Left lung (tissue), 10 donors: Measurements from ENCODE around the gene EGFR. TPM values are rescaled to one million over a fixed set of nuclear protein-coding genes. Genes with fewer than 3 reads are reported as not detected.

Source experiments
- ATAC-seq: fragments of 200-7000 bp; cut with Tn5 transposase; one replicate; pipeline ENCODE4 v1.9.1; 2020; ENCODE audit warnings: moderate library complexity
- DNase-seq, 4 donors: peaks; one replicate each; pipeline ENCODE4 v3.0.0-alpha.2; 2013 to 2020
- H3K27ac ChIP-seq, 2 donors: fragments of 200-600 bp; sonication (generic) in 1 of 2; one replicate each; pipeline versions ENCODE4 v1.5.0 to v1.8.0; 2020 to 2021
- H3K27me3 ChIP-seq, 2 donors: fragments of 200-600 bp; sonication (generic) in 1 of 2; one replicate each; pipeline versions ENCODE4 v1.5.0 to v1.8.0; 2020 to 2021
- H3K36me3 ChIP-seq, 2 donors: fragments of 200-600 bp; sonication (generic) in 1 of 2; one replicate each; pipeline versions ENCODE4 v1.5.0 to v1.8.0; 2020 to 2021
- H3K4me1 ChIP-seq, 2 donors: fragments of 200-600 bp; one replicate each; pipeline ENCODE4 v1.8.0; 2021
- H3K4me3 ChIP-seq, 2 donors: fragments of 200-600 bp; sonication (generic) in 1 of 2; one replicate each; pipeline versions ENCODE4 v1.5.0 to v1.8.0; 2020 to 2021; ENCODE audit warnings: mild to moderate bottlenecking in 1 of 2
- H3K9me3 ChIP-seq, 2 donors: fragments of 200-600 bp; sonication (generic) in 1 of 2; one replicate each; pipeline versions ENCODE4 v1.5.0 to v1.8.0; 2020 to 2021
- intact Hi-C, 2 donors: fragments of 100-400 bp; cut with DNase I; formaldehyde crosslinking; loops; one replicate each; pipeline versions ENCODE4 v1.11.2 to v1.14.2; 2022
- polyA plus RNA-seq, 6 donors: library from polyadenylated mRNA; unstranded; fragments of 120-200 nt; gene quantifications; one replicate each; pipeline ENCODE4 v1.2.1, GENCODE V29; 2013; ENCODE audit not compliant: insufficient read length in 6 of 6
- total RNA-seq, 2 donors: library from RNA; stranded (reverse); fragmentation: NEBNext Ultra II Directional; extraction: Animal tissue kit (Norgen Biotek cat#: 25700); gene quantifications; one replicate each; pipeline ENCODE4 v1.2.1, GENCODE V29; 2021
- TF ChIP-seq, protein P1 (sequence below), 2 donors: fragments of 200-600 bp; sonication (generic) in 1 of 2; IDR thresholded peaks; one replicate each; pipeline versions ENCODE4 v1.5.0 to v1.8.0; 2021; ENCODE audit warnings: antibody characterized with exemption in 2 of 2
- donor health status: DM: no; HTN: yes; CAD: no.
- donor health status: DM: no; HTN: no; CAD: no.

The EGFR gene
- total and polyA plus RNA-seq, 8 donors, result 48.7 to 79.3 (median 54.1) TPM

DNA sequence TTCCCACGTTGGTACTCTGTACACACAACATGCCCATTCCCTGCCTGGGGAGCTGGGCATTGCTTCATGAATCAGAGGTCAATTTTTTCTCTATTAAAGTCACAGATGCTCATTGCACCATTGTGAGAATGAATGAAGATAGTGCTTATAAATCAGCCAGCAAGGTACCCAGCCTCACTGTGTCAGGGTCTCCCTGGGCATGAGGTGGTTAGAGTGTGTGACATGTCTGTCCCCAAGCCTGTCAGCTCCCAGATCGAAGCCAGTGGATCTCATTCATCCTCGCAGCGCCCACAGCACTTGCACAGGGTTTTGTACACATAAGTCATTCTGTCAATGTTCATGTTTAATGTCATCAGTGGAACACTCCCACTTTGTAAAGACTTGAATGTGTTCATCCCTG lies 126.8 kb downstream of the EGFR start:
- ATAC-seq (no peak), DNase-seq (no peak)
- TF ChIP-seq, protein P1, sequence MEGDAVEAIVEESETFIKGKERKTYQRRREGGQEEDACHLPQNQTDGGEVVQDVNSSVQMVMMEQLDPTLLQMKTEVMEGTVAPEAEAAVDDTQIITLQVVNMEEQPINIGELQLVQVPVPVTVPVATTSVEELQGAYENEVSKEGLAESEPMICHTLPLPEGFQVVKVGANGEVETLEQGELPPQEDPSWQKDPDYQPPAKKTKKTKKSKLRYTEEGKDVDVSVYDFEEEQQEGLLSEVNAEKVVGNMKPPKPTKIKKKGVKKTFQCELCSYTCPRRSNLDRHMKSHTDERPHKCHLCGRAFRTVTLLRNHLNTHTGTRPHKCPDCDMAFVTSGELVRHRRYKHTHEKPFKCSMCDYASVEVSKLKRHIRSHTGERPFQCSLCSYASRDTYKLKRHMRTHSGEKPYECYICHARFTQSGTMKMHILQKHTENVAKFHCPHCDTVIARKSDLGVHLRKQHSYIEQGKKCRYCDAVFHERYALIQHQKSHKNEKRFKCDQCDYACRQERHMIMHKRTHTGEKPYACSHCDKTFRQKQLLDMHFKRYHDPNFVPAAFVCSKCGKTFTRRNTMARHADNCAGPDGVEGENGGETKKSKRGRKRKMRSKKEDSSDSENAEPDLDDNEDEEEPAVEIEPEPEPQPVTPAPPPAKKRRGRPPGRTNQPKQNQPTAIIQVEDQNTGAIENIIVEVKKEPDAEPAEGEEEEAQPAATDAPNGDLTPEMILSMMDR (IDR thresholded peaks at IDR 0.05), result no peak
- peaks cover 0 to 29% of the 10 kb centered on the region in 2 donors for H3K36me3 ChIP-seq
- no peaks in the 10 kb centered on the region for H3K27me3 ChIP-seq
- H3K9me3 ChIP-seq, result no peaks in the 10 kb centered on the region
- no peak overlapping the region for H3K27ac ChIP-seq
- H3K4me1 ChIP-seq, result peaks cover 0 to 2% of the 10 kb centered on the region in 2 donors
- H3K4me3 ChIP-seq, result no peak overlapping the region
- intact Hi-C loops, result no loop called here

DNA sequence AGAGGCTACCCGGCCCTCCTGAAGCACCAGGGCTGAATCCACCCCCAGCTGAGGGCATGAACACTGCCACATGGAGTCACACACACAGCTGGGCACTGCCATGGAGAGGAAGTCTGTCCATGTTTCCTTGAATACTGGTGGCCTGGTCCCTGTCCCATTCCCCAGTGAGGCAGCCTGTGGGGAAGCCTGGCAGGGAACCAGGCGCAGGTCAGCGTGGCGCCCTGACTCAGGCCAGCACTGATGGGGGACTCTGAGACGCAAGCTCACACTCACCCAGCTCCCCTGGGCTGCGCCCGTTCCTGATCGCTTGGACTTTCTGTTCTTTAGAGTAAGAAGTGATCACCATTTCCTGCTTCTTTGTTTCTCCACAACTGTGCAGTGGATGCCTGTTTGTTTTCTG lies 128.3 kb downstream of the EGFR start:
- TF ChIP-seq, protein P1 (IDR thresholded peaks at IDR 0.05), result no peak
- H3K36me3 ChIP-seq, result peaks cover 0 to 42% of the 10 kb centered on the region in 2 donors
- ATAC-seq (no peak), DNase-seq (no peak)
- no peak overlapping the region for H3K4me3 ChIP-seq
- no peaks in the 10 kb centered on the region for H3K9me3 ChIP-seq
- intact Hi-C loops, result no loop called here
- H3K27me3 ChIP-seq, result no peaks in the 10 kb centered on the region
- H3K4me1 ChIP-seq, result peaks cover 0 to 2% of the 10 kb centered on the region in 2 donors
- H3K27ac ChIP-seq, result peak overlapping the region in 1 of 2 donors; percentile 39

DNA sequence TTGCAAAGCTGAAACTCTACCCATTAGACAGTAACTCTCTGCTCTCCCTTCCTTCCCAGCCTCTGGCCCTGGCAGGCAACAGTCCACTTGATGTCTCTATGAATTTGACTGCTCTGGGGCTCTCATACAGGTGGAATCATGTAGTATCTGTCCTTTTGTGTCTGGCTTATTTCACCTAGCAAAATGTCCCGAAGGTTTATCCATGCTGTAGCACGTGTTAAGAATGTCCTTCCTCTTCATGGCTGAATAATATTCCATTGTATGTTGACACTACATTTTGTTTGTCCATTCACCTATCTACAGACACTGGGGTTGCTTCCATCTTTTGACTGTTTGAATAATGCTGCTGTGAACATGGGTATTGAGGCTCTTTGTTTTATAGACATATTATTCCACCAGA lies 128.9 kb downstream of the EGFR start:
- Histone ChIP-seq H3K4me3 (no peak overlapping the region), H3K27ac (no peak overlapping the region), H3K9me3 (no peaks in the 10 kb centered on the region), H3K36me3 (peaks cover 0 to 48% of the 10 kb centered on the region in 2 donors), H3K27me3 (no peaks in the 10 kb centered on the region), H3K4me1 (peaks cover 0 to 2% of the 10 kb centered on the region in 2 donors)
- no peak for ATAC-seq
- intact Hi-C loops, result no loop called here
- DNase-seq, result no peak
- TF ChIP-seq, protein P1 (IDR thresholded peaks at IDR 0.05), result no peak

DNA sequence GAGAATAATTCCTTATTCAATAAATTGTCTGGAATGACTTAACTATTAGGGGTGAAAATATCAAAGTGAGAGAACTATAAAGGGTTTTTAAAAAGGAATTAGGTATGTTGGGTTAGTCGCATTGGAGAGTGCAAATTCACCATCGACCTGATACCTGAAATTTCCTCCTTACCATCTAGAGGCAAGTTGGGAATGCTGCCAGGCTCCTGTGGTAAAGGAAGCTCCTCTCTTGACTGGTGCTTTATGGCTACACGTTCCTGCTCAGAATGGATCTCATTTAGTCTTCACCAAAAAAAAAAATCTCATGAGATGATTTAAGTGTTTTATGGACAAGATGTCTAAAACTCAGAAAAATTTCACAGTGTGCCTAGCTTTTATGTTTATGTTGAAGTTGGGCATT lies 129.8 kb downstream of the EGFR start:
- TF ChIP-seq, protein P1 (IDR thresholded peaks at IDR 0.05), result no peak
- no peaks in the 10 kb centered on the region for H3K27me3 ChIP-seq
- peaks cover 0 to 54% of the 10 kb centered on the region in 2 donors for H3K36me3 ChIP-seq
- H3K9me3 ChIP-seq, result no peaks in the 10 kb centered on the region
- DNase-seq (no peak), ATAC-seq (no peak)
- H3K4me1 ChIP-seq, result peaks cover 0 to 2% of the 10 kb centered on the region in 2 donors
- no peak overlapping the region for H3K4me3 ChIP-seq
- H3K27ac ChIP-seq, result no peak overlapping the region
- intact Hi-C loops, result no loop called here

DNA sequence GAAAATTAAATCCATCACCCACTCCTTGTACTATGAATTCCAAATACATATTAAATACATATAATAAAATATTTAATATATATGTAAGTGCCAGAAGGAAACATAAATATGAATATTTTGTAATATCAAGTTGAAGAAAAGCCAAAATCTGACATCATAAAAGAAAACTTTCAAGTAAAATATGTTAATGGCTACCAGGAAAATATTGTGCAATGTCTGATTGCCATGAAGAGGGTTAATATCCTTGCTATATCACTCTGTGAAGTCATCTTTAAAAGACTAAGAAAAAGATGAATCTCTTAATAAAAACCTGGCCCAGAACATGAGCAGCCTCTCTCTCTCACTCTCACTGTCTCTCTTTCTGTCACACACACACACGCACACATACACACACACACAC lies 130.2 kb downstream of the EGFR start:
- DNase-seq, result peak in 2 of 4 donors; percentile 27 to 48
- H3K36me3 ChIP-seq, result peaks cover 0 to 54% of the 10 kb centered on the region in 2 donors
- H3K4me3 ChIP-seq, result no peak overlapping the region

More for the DNA sequence above, 130.2 kb downstream of the EGFR start:
- Histone ChIP-seq H3K9me3 (no peaks in the 10 kb centered on the region), H3K27me3 (no peaks in the 10 kb centered on the region), H3K4me1 (peaks cover 0 to 2% of the 10 kb centered on the region in 2 donors), H3K27ac (no peak overlapping the region)
- intact Hi-C loops, result no loop called here
- TF ChIP-seq, protein P1 (IDR thresholded peaks at IDR 0.05), result no peak
- no peak for ATAC-seq
